ENCODE results near the gene ODC1. TPM values are rescaled to one million over a fixed set of nuclear protein-coding genes. Genes with fewer than 3 reads are reported as not detected.
A peak's percentile ranks its signal among the peaks of the same experiment; 100 is the strongest.

The ODC1 gene
- polyA plus RNA-seq, 1 of the 3 experiments (the other 2 are of a cell fraction): 253 TPM

DNA sequence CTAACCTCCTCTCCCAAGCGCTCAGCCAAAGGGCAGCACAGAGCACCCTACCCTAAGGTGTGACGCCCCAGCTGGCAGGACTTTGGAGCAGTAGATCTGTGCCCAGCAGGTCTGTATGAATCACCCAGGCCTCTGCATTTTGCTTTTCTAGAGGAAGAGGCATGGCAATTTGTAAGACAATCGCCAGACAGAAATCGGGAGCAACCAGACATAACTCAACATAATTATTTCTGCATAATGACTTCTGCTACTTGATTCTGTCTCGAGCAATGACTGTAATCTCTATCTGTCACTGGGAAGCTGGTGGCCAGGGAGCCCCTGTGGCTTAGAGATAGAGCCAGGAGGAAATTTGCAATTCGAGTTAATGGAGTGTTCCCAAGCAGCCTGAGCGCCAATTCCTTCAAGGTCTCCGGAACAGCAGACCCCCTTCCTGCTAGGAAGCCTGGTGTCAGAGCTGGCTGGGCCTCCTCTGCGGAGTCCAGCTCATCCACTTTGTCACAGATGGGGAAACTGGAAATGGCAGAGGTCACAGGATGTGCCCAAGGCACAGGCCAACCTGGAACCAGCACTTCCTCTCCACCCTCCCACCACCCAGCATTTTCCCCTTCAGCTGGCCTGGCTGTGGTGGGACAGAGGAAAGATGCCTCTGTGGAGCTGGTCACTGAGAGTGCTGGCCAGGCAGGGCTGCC is 55.0 kb downstream of the ODC1 start:
- Histone ChIP-seq H3K27ac (ENCODE audit: low read depth in 2 of 2, low read length in 1 of 2) (peak overlapping the region in 1 of 2 experiments; percentile 96; a peak in 2 of 4 replicates), H4K20me1 (ENCODE audit: insufficient read depth) (0 out of 2 replicates have a peak, but pooled peaks cover 4% of the 10 kb centered on the region), H2AFZ (ENCODE audit: low read depth) (no peak overlapping the region), H3K9ac (no peak overlapping the region), H3K4me1 (ENCODE audit: control insufficient read depth in 1 of 2, insufficient read depth in 2 of 2, low read depth in 1 of 2, low read length in 1 of 2) (peaks cover 3 to 92% of the 10 kb centered on the region in 2 experiments; a peak in 3 of 4 replicates), H3K9me3 (no peaks in the 10 kb centered on the region), H3K4me2 (no peak overlapping the region), H3K36me3 (replicated peaks in 1 of 2; ENCODE audit: control insufficient read depth in 1 of 2, insufficient read depth in 2 of 2, low read length in 1 of 2) (no peaks in the 10 kb centered on the region), H3K9me2 (no peaks in the 10 kb centered on the region), H3K27me3 (ENCODE audit: insufficient read depth) (no peaks in the 10 kb centered on the region), H3K79me2 (ENCODE audit: insufficient read depth) (0 out of 2 replicates have a peak, but pooled peaks cover 4% of the 10 kb centered on the region), H3F3A (replicated peaks; ENCODE audit: insufficient read depth) (no peaks in the 10 kb centered on the region), H3K4me3 (ENCODE audit: low read depth in 2 of 2, low read length in 1 of 2) (no peak overlapping the region)
- TF ChIP-seq RFX5 (IDR thresholded peaks at IDR 0.05; ENCODE audit: low read length): no peak; the same call in 1 of the 2 replicates
- TF ChIP-seq, protein P1, sequence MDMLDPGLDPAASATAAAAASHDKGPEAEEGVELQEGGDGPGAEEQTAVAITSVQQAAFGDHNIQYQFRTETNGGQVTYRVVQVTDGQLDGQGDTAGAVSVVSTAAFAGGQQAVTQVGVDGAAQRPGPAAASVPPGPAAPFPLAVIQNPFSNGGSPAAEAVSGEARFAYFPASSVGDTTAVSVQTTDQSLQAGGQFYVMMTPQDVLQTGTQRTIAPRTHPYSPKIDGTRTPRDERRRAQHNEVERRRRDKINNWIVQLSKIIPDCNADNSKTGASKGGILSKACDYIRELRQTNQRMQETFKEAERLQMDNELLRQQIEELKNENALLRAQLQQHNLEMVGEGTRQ (IDR thresholded peaks at IDR 0.05; ENCODE audit: borderline replicate concordance, low read depth, low read length): no peak
- TF ChIP-seq NFIC (IDR thresholded peaks at IDR 0.05; ENCODE audit: borderline replicate concordance): no peak
- no peak for TF ChIP-seq SIN3A (IDR thresholded peaks at IDR 0.05; ENCODE audit: borderline replicate concordance, low read depth, low read length)
- peak; percentile 21; the same call in 1 of the 2 replicates for TF ChIP-seq SMC3 (IDR thresholded peaks at IDR 0.05; ENCODE audit: low read depth, low read length)
- TF ChIP-seq TCF12 (IDR thresholded peaks at IDR 0.05): peak; percentile 56
- TF ChIP-seq FOXJ3 (CRISPR knock-in tag; IDR thresholded peaks at IDR 0.05): peak; percentile 86; the same call in 1 of the 2 replicates
- TF ChIP-seq CHD2 (IDR thresholded peaks at IDR 0.05; ENCODE audit: low read length, partially characterized antibody): peak; percentile 62
- TF ChIP-seq, protein P2, sequence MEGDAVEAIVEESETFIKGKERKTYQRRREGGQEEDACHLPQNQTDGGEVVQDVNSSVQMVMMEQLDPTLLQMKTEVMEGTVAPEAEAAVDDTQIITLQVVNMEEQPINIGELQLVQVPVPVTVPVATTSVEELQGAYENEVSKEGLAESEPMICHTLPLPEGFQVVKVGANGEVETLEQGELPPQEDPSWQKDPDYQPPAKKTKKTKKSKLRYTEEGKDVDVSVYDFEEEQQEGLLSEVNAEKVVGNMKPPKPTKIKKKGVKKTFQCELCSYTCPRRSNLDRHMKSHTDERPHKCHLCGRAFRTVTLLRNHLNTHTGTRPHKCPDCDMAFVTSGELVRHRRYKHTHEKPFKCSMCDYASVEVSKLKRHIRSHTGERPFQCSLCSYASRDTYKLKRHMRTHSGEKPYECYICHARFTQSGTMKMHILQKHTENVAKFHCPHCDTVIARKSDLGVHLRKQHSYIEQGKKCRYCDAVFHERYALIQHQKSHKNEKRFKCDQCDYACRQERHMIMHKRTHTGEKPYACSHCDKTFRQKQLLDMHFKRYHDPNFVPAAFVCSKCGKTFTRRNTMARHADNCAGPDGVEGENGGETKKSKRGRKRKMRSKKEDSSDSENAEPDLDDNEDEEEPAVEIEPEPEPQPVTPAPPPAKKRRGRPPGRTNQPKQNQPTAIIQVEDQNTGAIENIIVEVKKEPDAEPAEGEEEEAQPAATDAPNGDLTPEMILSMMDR (IDR thresholded peaks at IDR 0.05): no peak
- no peak for TF ChIP-seq FOXM1 (IDR thresholded peaks at IDR 0.05; ENCODE audit: low read depth)
- TF ChIP-seq MXI1 (IDR thresholded peaks at IDR 0.05; ENCODE audit: low read depth, low read length): peak; percentile 77; the same call in 1 of the 2 replicates
- no peak for TF ChIP-seq GABPA (IDR thresholded peaks at IDR 0.05; ENCODE audit: low read depth)
- TF ChIP-seq GATA2 (CRISPR knock-in tag; IDR thresholded peaks at IDR 0.05): peak; percentile 85
- peak in 1 of 2 experiments; percentile 96; a peak in 2 of 4 replicates for TF ChIP-seq EP300 (IDR thresholded peaks at IDR 0.05; ENCODE audit: borderline replicate concordance in 1 of 2, low read depth in 1 of 2, low read length in 1 of 2)
- TF ChIP-seq RCOR1 (IDR thresholded peaks at IDR 0.05; ENCODE audit: low read length): peak; percentile 90; the same call in 1 of the 2 replicates
- TF ChIP-seq MEF2A (IDR thresholded peaks at IDR 0.05; ENCODE audit: borderline replicate concordance, low read depth): no peak
- TF ChIP-seq RAD21 (IDR thresholded peaks at IDR 0.05; ENCODE audit: low read length): peak; percentile 14
- TF ChIP-seq, protein P3, sequence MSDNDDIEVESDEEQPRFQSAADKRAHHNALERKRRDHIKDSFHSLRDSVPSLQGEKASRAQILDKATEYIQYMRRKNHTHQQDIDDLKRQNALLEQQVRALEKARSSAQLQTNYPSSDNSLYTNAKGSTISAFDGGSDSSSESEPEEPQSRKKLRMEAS (IDR thresholded peaks at IDR 0.05; ENCODE audit: low read depth): no peak
- CTCF ChIA-PET: interaction anchor here (0.7 to 5.0 kb wide), 21 partner anchors 9 to 269 kb away, joined by 3 to 53 read pairs (median 3); partner anchors contain the start of gene HPCAL1
- 46% methylated on average over 9 of the region's 9 CpGs for WGBS (ENCODE audit: low lambda C conversion rate)
- peak; percentile 91 for DNase-seq
- POLR2A ChIA-PET: interaction anchor here (0.7 to 1.7 kb wide), 13 partner anchors 10 to 419 kb away, joined by 3 to 6 read pairs (median 4); partner anchors contain the start of gene ODC1
